ENCODE results near the gene GPR153. TPM values are rescaled to one million over a fixed set of nuclear protein-coding genes. Genes with fewer than 3 reads are reported as not detected.

The GPR153 gene
- total RNA-seq, 2 donors from 2014 or later, result 19.6 to 21.0 TPM

DNA sequence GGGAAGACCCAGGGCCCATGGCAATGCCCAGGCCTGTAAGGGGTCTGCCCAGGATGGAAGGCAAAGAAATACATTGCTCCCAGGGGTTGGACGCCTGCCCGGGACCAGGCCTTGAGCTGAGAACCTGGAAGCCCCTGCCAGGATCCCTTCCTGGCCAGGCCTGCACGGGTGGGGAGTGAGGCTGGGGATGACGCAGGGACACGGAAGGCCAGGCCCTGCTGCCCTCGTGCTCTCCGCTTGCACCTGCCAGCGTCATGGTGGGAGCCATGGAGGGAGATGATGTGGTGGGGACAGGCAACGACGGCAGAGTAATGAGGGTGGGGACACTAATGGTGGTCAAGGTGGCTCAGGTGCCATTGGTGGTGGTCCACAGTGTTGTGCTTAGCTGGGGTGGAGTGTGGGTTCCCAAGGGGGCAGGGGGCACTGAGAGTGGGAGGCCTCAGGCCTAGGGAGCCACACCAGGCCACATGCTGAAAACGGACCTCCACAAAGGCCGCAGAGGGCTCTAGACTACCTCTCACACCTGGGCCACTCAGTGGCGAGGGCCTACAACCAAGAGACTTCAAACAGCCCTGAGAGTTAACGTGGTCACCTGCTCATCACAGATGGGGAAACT is 12.6 kb downstream of the GPR153 start:
- DNase-seq, result no peak
- Histone ChIP-seq H3K27ac (no peak overlapping the region), H3K27me3 (peaks cover 47% of the 10 kb centered on the region)

GRCh38 chr1:6247651-6248050 is 13.2 kb downstream of the GPR153 start:
- Histone ChIP-seq H3K36me3 (no peaks in the 10 kb centered on the region), H3K4me3 (no peak overlapping the region), H3K27me3 (peaks cover 53% of the 10 kb centered on the region), H3K4me1 (peaks cover 17% of the 10 kb centered on the region), H3K27ac (no peak overlapping the region), H3K9me3 (no peaks in the 10 kb centered on the region), H3K9ac (ENCODE audit: low read depth in 2 of 2, low read length in 2 of 2) (no peak overlapping the region)
- intact Hi-C loops (cut with DNase I), result loop anchor here (2.0 to 5.0 kb wide), 3 partner anchors 35 to 160 kb away; no protein-coding TSS in a partner anchor
- no peak for TF ChIP-seq CTCF (IDR thresholded peaks at IDR 0.05)
- DNase-seq, result no peak

More for the DNA sequence above, 12.6 kb downstream of the GPR153 start:
- Histone ChIP-seq H3K9me3 (no peaks in the 10 kb centered on the region), H3K36me3 (no peaks in the 10 kb centered on the region), H3K4me1 (peaks cover 17% of the 10 kb centered on the region), H3K9ac (ENCODE audit: low read depth in 2 of 2, low read length in 2 of 2) (no peak overlapping the region), H3K4me3 (no peak overlapping the region)
- no peak for TF ChIP-seq CTCF (IDR thresholded peaks at IDR 0.05)
- intact Hi-C loops (cut with DNase I), result loop anchor here (5.0 kb wide), 2 partner anchors 34 to 159 kb away; no protein-coding TSS in a partner anchor

- Histone ChIP-seq H3K9ac (ENCODE audit: low read depth in 2 of 2, low read length in 2 of 2) (no peak overlapping the region), H3K4me3 (no peak overlapping the region), H3K9me3 (no peaks in the 10 kb centered on the region), H3K27me3 (peaks cover 62% of the 10 kb centered on the region), H3K4me1 (peaks cover 21% of the 10 kb centered on the region), H3K27ac (no peak overlapping the region), H3K36me3 (no peaks in the 10 kb centered on the region)
- peak; percentile 95 for TF ChIP-seq CTCF (IDR thresholded peaks at IDR 0.05)
- peak; percentile 85 for DNase-seq
- intact Hi-C loops (cut with DNase I), result loop anchor here (2.0 to 5.0 kb wide), 3 partner anchors 36 to 161 kb away; no protein-coding TSS in a partner anchor
These were observed 14.1 kb downstream of the GPR153 start for GRCh38 chr1:6246497-6247467.

- Histone ChIP-seq H3K27ac (no peak overlapping the region), H3K36me3 (no peaks in the 10 kb centered on the region), H3K4me1 (peaks cover 23% of the 10 kb centered on the region), H3K4me3 (peak overlapping the region; percentile 3), H3K9me3 (no peaks in the 10 kb centered on the region), H3K9ac (ENCODE audit: low read depth in 2 of 2, low read length in 2 of 2) (no peak overlapping the region), H3K27me3 (peaks cover 69% of the 10 kb centered on the region)
- TF ChIP-seq CTCF (IDR thresholded peaks at IDR 0.05), result no peak
- peak; percentile 74 for DNase-seq
- intact Hi-C loops (cut with DNase I), result loop anchor here (2.0 to 5.0 kb wide), 5 partner anchors 36 to 191 kb away; no protein-coding TSS in a partner anchor
These were observed 14.9 kb downstream of the GPR153 start for GRCh38 chr1:6245869-6246496.

Data from colonic mucosa (tissue), 4 donors.